Astrocyte of the hippocampus (primary cell): ENCODE measurements around the gene ZNF766.
"Not testable (repeated sequence)": the region's sequence is repeated elsewhere in the genome, so short reads cannot be mapped to it uniquely, and the experiment has no call there.

Source experiments
- DNase-seq: peaks from one replicate; pipeline ENCODE4 v3.0.0; 2011; ENCODE audit warnings: low read depth, low spot score

ZNF766 gene

GRCh38 chr19:52275988-52276387 lies 6.6 kb downstream of the ZNF766 start:
- no peak for DNase-seq

GRCh38 chr19:52277471-52277870 lies 8.1 kb downstream of the ZNF766 start:
- DNase-seq: no peak

- no peak for DNase-seq
These were observed 16.9 kb downstream of the ZNF766 start for GRCh38 chr19:52286256-52286655.

- DNase-seq: no peak
These were observed 22.4 kb downstream of the ZNF766 start for GRCh38 chr19:52291781-52292180.

- DNase-seq: not testable (repeated sequence)
These were observed 23.6 kb downstream of the ZNF766 start for GRCh38 chr19:52292946-52293345.

- DNase-seq: no peak
These were observed 27.0 kb downstream of the ZNF766 start for GRCh38 chr19:52296400-52296772.

- DNase-seq: peak; percentile 88
These were observed 27.6 kb downstream of the ZNF766 start, which contains the start of gene ZNF480 for GRCh38 chr19:52296773-52297600. Gene ZNF480 (plus strand): TSS chr19:52297169. CDS start chr19:52300413, 3,244 bp downstream.

- no peak for DNase-seq
These were observed 28.4 kb downstream of the ZNF766 start for GRCh38 chr19:52297601-52298364.

GRCh38 chr19:52307275-52307674 lies 37.9 kb downstream of the ZNF766 start:
- peak; percentile 50 for DNase-seq

- no peak for DNase-seq
These were observed 53.0 kb downstream of the ZNF766 start for GRCh38 chr19:52322429-52322828.

GRCh38 chr19:52331757-52332156 lies 62.4 kb downstream of the ZNF766 start:
- peak; percentile 28 for DNase-seq

- no peak for DNase-seq
These were observed 66.4 kb downstream of the ZNF766 start for GRCh38 chr19:52335768-52336116.

- peak; percentile 94 for DNase-seq
These were observed 66.9 kb downstream of the ZNF766 start, which contains the start of gene ZNF610 for GRCh38 chr19:52336117-52336790. Gene ZNF610 (plus strand): TSS chr19:52336243. CDS start chr19:52349173, 12,930 bp downstream.

- DNase-seq: no peak
These were observed 67.5 kb downstream of the ZNF766 start for GRCh38 chr19:52336791-52337381.

- not testable (repeated sequence) for DNase-seq
These were observed 69.6 kb downstream of the ZNF766 start for GRCh38 chr19:52339022-52339421.

GRCh38 chr19:52343548-52343947 lies 74.2 kb downstream of the ZNF766 start:
- peak; percentile 32 for DNase-seq

GRCh38 chr19:52345162-52345561 lies 75.8 kb downstream of the ZNF766 start:
- DNase-seq: no peak
